IMR-90 (cell line): ENCODE data around the gene RALGPS2. TPM values are rescaled to one million over a fixed set of nuclear protein-coding genes. Genes with fewer than 3 reads are reported as not detected.

Experiments
- ATAC-seq: fragments of 200-7000 bp; cut with Tn5 transposase; 2 replicates; pipeline ENCODE4 v1.9.1; 2020; ENCODE audit warnings: low read depth, mild to moderate bottlenecking, moderate library complexity
- BruUV-seq: library from RNA; stranded (reverse); fragments of 400-500 nt; replicated peaks from 2 replicates; lab custom pipeline; 2021; lab: Mats Ljungman, UMichigan
- CTCF ChIA-PET: fragments of 300-600 bp; formaldehyde crosslinking; extraction: SDS; loops from one replicate; lab custom pipeline; 2021; ENCODE audit warnings: antibody characterized with exemption; lab: Yijun Ruan, JAX
- POLR2A ChIA-PET: fragments of 300-600 bp; sonication (Branson Sonifier 250); formaldehyde crosslinking; loops from one replicate; lab custom pipeline; 2022; ENCODE audit warnings: antibody characterized with exemption; ENCODE audit not compliant: unreplicated experiment; lab: Charles Lee
- DNase-seq: peaks from one replicate; pipeline ENCODE4 v3.0.0; 2013
- H2AFZ ChIP-seq: replicated peaks from 2 replicates; pipeline ENCODE3; 2013; ENCODE audit warnings: low read length, mild to moderate bottlenecking; ENCODE audit not compliant: poor library complexity
- H2AK5ac ChIP-seq: 2 replicates; pipeline ENCODE4 v1.6.1; 2013; ENCODE audit warnings: low read depth, low read length, inconsistent platforms
- H2AK9ac ChIP-seq: replicated peaks from 2 replicates; pipeline ENCODE3; 2013; ENCODE audit warnings: mild to moderate bottlenecking, low read depth, low read length, moderate library complexity; ENCODE audit not compliant: poor library complexity
- H2BK120ac ChIP-seq: 2 replicates; pipeline ENCODE4 v1.6.1; 2013; ENCODE audit warnings: low read depth, low read length, inconsistent platforms
- H2BK15ac ChIP-seq: 3 replicates; pipeline ENCODE4 v1.6.1; 2013; ENCODE audit warnings: low read depth, low read length, inconsistent platforms
- H2BK20ac ChIP-seq: 2 replicates; pipeline ENCODE4 v1.6.1; 2013; ENCODE audit warnings: low read depth, mild to moderate bottlenecking, inconsistent platforms, low read length, moderate library complexity
- H2BK5ac ChIP-seq: 2 replicates; pipeline ENCODE4 v1.6.1; 2013; ENCODE audit warnings: mild to moderate bottlenecking, low read depth, low read length, inconsistent platforms; ENCODE audit not compliant: poor library complexity, severe bottlenecking
- H3K14ac ChIP-seq: replicated peaks from 2 replicates; pipeline ENCODE4 v1.6.1; 2013; ENCODE audit warnings: low read depth, low read length, inconsistent platforms
- H3K18ac ChIP-seq: 2 replicates; pipeline ENCODE4 v1.6.1; 2013; ENCODE audit warnings: low read depth, low read length, control low read depth
- H3K23ac ChIP-seq: 2 replicates; pipeline ENCODE4 v1.6.1; 2013; ENCODE audit warnings: low read depth, low read length, inconsistent platforms
- H3K27ac ChIP-seq: 2 replicates; pipeline ENCODE4 v1.5.1; 2013; ENCODE audit warnings: mild to moderate bottlenecking, control low read depth, low read length; ENCODE audit not compliant: insufficient read depth
- H3K27me3 ChIP-seq: 2 replicates; pipeline ENCODE4 v1.6.1; 2013; ENCODE audit warnings: low read length; ENCODE audit not compliant: control insufficient read depth, insufficient read depth
- H3K36me3 ChIP-seq: 2 replicates; pipeline ENCODE4 v1.6.1; 2013; ENCODE audit warnings: low read length, mixed read lengths; ENCODE audit not compliant: control insufficient read depth, insufficient read depth
- H3K4ac ChIP-seq: 2 replicates; pipeline ENCODE4 v1.6.1; 2013; ENCODE audit warnings: low read depth, low read length, inconsistent platforms
- H3K4me1 ChIP-seq: 2 replicates; pipeline ENCODE4 v1.6.1; 2013; ENCODE audit warnings: low read length, mixed read lengths; ENCODE audit not compliant: control insufficient read depth, insufficient read depth
- H3K4me2 ChIP-seq: 2 replicates; pipeline ENCODE4 v1.6.1; 2013; ENCODE audit warnings: low read depth, mild to moderate bottlenecking, control low read depth, low read length, moderate library complexity
- H3K4me3 ChIP-seq: 2 replicates; pipeline ENCODE4 v1.5.1; 2013; ENCODE audit warnings: low read depth, mild to moderate bottlenecking, control low read depth, low read length, moderate library complexity; ENCODE audit not compliant: insufficient read depth
- H3K56ac ChIP-seq: 2 replicates; pipeline ENCODE4 v1.6.1; 2013; ENCODE audit warnings: low read length, inconsistent platforms; ENCODE audit not compliant: insufficient read depth; ENCODE audit errors: extremely low read depth
- H3K79me1 ChIP-seq, 2 experiments: 2 replicates each; pipeline ENCODE4 v1.6.1; 2013; ENCODE audit warnings: low read length in 2 of 2, inconsistent platforms in 1 of 2, low read depth in 1 of 2
- H3K9ac ChIP-seq: 2 replicates; pipeline ENCODE4 v1.6.1; 2013; ENCODE audit warnings: low read depth, low read length, control low read depth
- H3K9me1 ChIP-seq: 2 replicates; pipeline ENCODE4 v1.6.1; 2013; ENCODE audit warnings: low read length, inconsistent platforms; ENCODE audit not compliant: insufficient read depth
- H3K9me3 ChIP-seq: 2 replicates; pipeline ENCODE4 v1.6.1; 2013; ENCODE audit warnings: low read length; ENCODE audit not compliant: control insufficient read depth, insufficient read depth
- H4K20me1 ChIP-seq: 2 replicates; pipeline ENCODE4 v1.6.1; 2013; ENCODE audit warnings: low read length, inconsistent platforms; ENCODE audit not compliant: insufficient read depth
- H4K5ac ChIP-seq: 2 replicates; pipeline ENCODE4 v1.6.1; 2013; ENCODE audit warnings: mild to moderate bottlenecking, low read depth, low read length, control low read depth
- H4K8ac ChIP-seq, 2 experiments: 2 replicates each; pipeline ENCODE4 v1.6.1; 2013; ENCODE audit warnings: low read depth in 2 of 2, low read length in 2 of 2, control low read depth in 1 of 2, inconsistent platforms in 1 of 2
- H4K91ac ChIP-seq: 2 replicates; pipeline ENCODE4 v1.6.1; 2013; ENCODE audit warnings: low read depth, low read length, inconsistent platforms; ENCODE audit not compliant: insufficient read depth
- BHLHE40 ChIP-seq: fragments of 150-350 bp; IDR thresholded peaks from 2 replicates; pipeline ENCODE4 v1.6.1; 2016; ENCODE audit warnings: mild to moderate bottlenecking, low read depth, low read length
- RFX5 ChIP-seq: IDR thresholded peaks from 2 replicates; pipeline ENCODE4 v1.8.0; 2012; ENCODE audit warnings: low read depth, mild to moderate bottlenecking, low read length, moderate library complexity
- WGBS, 2 experiments: methylation state at CpG; one replicate each; pipeline versions ENCODE4 v1.1.5 to v1.1.7; 2013; ENCODE audit warnings: missing lambda C conversion rate in 2 of 2; ENCODE audit not compliant: insufficient read length in 1 of 2; ENCODE audit errors: extremely low coverage in 2 of 2; 5-methylcytosine and 5-hydroxymethylcytosine counted together
- dilution Hi-C: fragments of 300-500 bp; cut with HindIII; formaldehyde crosslinking; loops from one replicate; pipeline ENCODE4 v1.14.3; 2018; ENCODE audit warnings: low sequenced_read_pairs; ENCODE audit not compliant: unreplicated experiment
- in situ Hi-C: fragments of 300-500 bp; cut with MboI; formaldehyde crosslinking; loops from 3 replicates; pipeline ENCODE4 v1.14.3; 2019; ENCODE audit warnings: low sequenced_read_pairs, inconsistent platforms, mixed read lengths
- intact Hi-C: fragments of 100-400 bp; cut with micrococcal nuclease; formaldehyde crosslinking; loops from 2 replicates; pipeline ENCODE4 v1.10.0; 2022
- polyA plus RNA-seq, 3 experiments: library from polyadenylated mRNA; depleted of rRNA; stranded (reverse); fragments of >200 nt; gene quantifications; 2 replicates each; pipeline ENCODE4 v1.2.3, GENCODE V29; 2012; ENCODE audit warnings: low replicate concordance in 1 of 3
- total RNA-seq: library from RNA; depleted of rRNA; stranded (reverse); fragments of >200 nt; gene quantifications from 2 replicates; pipeline ENCODE4 v1.2.3, GENCODE V29; 2012

Gene RALGPS2
- total and polyA plus RNA-seq, 2 of the 4 experiments (the other 2 are of a cell fraction) = 13.8 to 148 TPM

- TF ChIP-seq BHLHE40 = no peak
These were observed 213.3 kb downstream of the RALGPS2 start (continued) for GRCh38 chr1:178938101-178938958.

GRCh38 chr1:178938959-178939317, 213.9 kb downstream of the RALGPS2 start:
- Histone ChIP-seq H3K9me1 (0 out of 2 replicates have a peak, but pooled peaks cover 10% of the 10 kb centered on the region), H2AFZ (peak overlapping the region; percentile 63), H2BK15ac (no peak overlapping the region), H3K4me2 (no peak overlapping the region; the same call in 1 of the 2 replicates), H3K56ac (no peak overlapping the region), H4K5ac (no peak overlapping the region), H3K27me3 (no peaks in the 10 kb centered on the region), H3K4ac (peak overlapping the region; percentile 9; the same call in 1 of the 2 replicates), H4K20me1 (no peaks in the 10 kb centered on the region), H4K8ac (no peak overlapping the region), H3K27ac (no peak overlapping the region), H3K14ac (0 out of 2 replicates have a peak overlapping the region, but pooled peaks have one; percentile 5), H3K79me1 (no peaks in the 10 kb centered on the region), H2AK9ac (no peak overlapping the region), H3K36me3 (no peaks in the 10 kb centered on the region), H3K23ac (no peak overlapping the region), H2AK5ac (0 out of 2 replicates have a peak overlapping the region, but pooled peaks have one; percentile 20), H3K9ac (no peak overlapping the region), H2BK20ac (peak overlapping the region; percentile 3; the same call in 1 of the 2 replicates), H2BK5ac (no peak overlapping the region), H2BK120ac (no peak overlapping the region), H3K4me1 (peaks cover 7% of the 10 kb centered on the region), H3K9me3 (no peaks in the 10 kb centered on the region), H4K91ac (no peak overlapping the region), H3K18ac (no peak overlapping the region), H3K4me3 (no peak overlapping the region)
- ATAC-seq = no peak
- dilution Hi-C loops (no loop called here), intact Hi-C loops (loop anchor here (5.0 kb wide), 1 partner anchor 52 kb away; no protein-coding TSS in a partner anchor), in situ Hi-C loops (no loop called here)
- BruUV-seq = no TSS peak
- ChIA-PET CTCF (no interaction called here), POLR2A (no interaction called here)
- TF ChIP-seq RFX5 = no peak
- 30% methylated on average over 4 of the region's 10 CpGs; no CpG with 5 or more reads in 1 of the 2 experiments for WGBS, 2 experiments
- peak; percentile 27 for DNase-seq
